Measurements from ENCODE around the gene FAM131A.
A peak's percentile ranks its signal among the peaks of the same experiment; 100 is the strongest.

The FAM131A gene

DNA sequence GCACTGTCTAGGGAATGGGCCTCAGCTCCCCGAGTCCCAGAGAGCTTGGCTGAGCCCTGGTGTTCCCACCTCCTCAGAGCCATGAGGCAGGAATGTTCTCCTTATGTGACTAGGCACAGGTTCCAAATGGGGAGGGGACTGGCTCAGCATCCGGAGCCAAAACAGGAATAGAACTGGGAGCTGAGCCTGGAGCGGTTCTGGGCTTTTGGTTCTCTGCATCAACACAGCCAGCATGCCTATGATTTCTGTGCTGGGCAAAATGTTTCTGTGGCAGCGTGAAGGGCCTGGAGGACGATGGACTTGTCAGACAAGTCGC lies at the start of gene FAM131A:
TSS of gene FAM131A (plus strand) at position 202 of the 316 bp plus-strand sequence. CDS start at position 233, 31 bp downstream.
- DNase-seq (ENCODE audit: low spot score) = no peak

- peak; percentile 77 for DNase-seq (ENCODE audit: low spot score)
Observed at GRCh38 chr3:184289426-184289938, 47.9 kb upstream of the FAM131A start.

GRCh38 chr3:184290331-184290730 lies 47.1 kb upstream of the FAM131A start:
- DNase-seq (ENCODE audit: low spot score) = no peak

DNA sequence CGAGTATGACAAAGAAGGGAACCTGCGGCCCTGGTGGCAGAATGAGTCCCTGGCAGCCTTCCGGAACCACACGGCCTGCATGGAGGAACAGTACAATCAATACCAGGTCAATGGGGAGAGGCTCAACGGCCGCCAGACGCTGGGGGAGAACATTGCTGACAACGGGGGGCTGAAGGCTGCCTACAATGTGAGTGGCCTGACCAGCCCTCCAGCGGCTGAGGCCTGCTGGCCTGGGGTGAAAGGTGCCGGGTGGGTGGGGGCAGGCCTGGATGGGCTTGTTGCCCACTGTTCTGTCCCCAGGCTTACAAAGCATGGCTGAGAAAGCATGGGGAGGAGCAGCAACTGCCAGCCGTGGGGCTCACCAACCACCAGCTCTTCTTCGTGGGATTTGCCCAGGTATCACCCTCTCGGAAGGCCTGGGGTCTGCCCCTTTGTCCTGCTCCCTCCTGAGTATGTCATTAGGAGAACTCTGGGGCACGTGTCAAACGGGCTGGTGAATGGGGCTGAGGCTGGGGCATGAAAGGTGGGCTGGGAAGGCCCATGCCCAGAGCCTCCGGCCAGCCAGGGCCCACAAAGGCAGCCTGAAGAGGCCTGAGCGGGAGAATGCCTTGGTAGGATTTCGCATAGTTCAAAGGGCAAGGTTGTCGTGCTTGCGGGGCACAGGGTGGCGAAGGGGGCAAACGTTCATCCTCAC lies 46.2 kb upstream of the FAM131A start:
- DNase-seq (ENCODE audit: low spot score) = no peak

DNA sequence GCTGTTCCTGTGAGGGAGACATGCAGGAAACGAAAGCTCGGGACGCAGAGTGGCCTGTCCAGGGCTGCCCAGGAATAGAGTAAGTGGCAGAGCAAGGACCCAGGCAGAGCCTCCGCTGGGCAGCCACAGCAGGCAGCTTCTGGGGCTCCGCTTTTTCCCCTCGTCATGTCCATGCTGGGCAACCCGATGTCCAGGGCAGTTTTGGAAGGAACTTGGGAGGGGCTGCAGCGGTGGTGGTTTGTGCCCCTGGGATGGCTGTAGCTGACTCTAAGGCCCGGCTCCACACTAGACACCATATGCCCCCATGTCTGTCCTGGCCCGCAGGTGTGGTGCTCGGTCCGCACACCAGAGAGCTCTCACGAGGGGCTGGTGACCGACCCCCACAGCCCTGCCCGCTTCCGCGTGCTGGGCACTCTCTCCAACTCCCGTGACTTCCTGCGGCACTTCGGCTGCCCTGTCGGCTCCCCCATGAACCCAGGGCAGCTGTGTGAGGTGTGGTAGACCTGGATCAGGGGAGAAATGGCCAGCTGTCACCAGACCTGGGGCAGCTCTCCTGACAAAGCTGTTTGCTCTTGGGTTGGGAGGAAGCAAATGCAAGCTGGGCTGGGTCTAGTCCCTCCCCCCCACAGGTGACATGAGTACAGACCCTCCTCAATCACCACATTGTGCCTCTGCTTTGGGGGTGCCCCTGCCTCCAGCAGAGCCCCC lies 45.5 kb upstream of the FAM131A start:
- DNase-seq (ENCODE audit: low spot score) = no peak

DNA sequence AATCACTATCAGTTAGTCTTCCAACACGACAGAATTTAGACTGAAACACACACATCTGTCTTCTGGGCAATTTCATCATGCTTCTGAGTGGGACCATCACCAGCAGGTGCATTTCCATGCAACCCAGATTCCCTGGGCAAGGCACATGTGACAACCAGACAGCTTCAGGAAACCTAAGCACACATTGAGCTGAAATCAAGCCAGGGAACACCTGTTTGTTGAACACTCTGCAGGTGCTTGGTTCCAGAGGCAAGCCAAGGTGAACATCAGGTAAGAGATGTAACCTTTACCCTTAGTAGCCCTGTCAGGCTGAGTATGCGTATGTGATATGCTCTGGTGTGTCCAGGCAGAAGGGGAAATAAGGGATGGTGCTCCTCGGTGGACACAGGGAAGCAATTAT lies 41.6 kb upstream of the FAM131A start:
- no peak for DNase-seq (ENCODE audit: low spot score)

- DNase-seq (ENCODE audit: low spot score) = no peak
Observed at GRCh38 chr3:184296616-184297015, 40.8 kb upstream of the FAM131A start.

GRCh38 chr3:184298759-184299487 lies 38.5 kb upstream of the FAM131A start, which contains the start of gene PSMD2:
TSS of gene PSMD2 (plus strand) at chr3:184299241. CDS start at chr3:184299267, 26 bp downstream.
- DNase-seq (ENCODE audit: low spot score) = peak; percentile 99

DNA sequence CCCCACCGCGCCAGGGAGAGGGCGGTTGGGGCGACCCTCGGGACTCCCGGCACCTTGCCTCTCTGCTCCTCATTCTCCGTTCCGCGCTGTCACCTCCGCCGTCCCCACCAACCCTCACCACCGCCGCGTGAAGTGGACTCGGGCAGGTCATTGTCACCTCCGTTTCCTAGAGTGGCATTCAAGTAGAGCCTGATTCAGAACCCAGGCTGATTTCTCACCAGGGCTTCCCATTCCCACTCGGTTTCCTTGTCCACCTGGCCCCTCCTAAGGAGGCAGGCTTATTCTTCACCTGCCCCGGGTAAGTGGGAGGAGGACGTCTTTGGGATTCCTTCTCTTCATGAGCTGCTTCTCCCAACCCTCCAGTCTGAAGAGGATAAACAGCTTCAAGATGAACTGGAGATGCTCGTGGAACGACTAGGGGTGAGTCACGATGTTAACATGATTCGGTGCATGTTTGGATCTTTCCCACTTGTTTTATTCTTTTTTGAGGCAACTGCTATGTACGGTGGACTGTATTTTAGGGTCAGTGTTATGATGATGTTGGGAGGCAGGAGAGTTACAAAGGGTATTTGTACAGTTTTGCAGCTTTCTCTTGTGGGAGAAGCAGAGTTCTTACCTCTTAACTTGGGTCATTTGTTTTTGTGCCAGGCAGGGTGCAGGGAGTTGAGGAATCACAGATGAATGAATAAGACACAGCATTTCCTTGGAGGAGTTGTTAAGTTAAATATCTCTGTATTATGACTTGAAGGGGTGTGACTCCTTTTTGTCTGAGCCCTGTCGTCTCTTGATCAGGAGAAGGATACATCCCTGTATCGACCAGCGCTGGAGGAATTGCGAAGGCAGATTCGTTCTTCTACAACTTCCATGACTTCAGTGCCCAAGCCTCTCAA lies 37.7 kb upstream of the FAM131A start:
- DNase-seq (ENCODE audit: low spot score) = no peak

- DNase-seq (ENCODE audit: low spot score) = no peak
Observed at GRCh38 chr3:184300378-184300720, 37.1 kb upstream of the FAM131A start.

- DNase-seq (ENCODE audit: low spot score) = no peak
Observed at GRCh38 chr3:184305577-184305976, 31.8 kb upstream of the FAM131A start.

- no peak for DNase-seq (ENCODE audit: low spot score)
Observed at GRCh38 chr3:184306341-184306972, 30.9 kb upstream of the FAM131A start.

GRCh38 chr3:184307915-184308314 lies 29.5 kb upstream of the FAM131A start:
- no peak for DNase-seq (ENCODE audit: low spot score)

DNA sequence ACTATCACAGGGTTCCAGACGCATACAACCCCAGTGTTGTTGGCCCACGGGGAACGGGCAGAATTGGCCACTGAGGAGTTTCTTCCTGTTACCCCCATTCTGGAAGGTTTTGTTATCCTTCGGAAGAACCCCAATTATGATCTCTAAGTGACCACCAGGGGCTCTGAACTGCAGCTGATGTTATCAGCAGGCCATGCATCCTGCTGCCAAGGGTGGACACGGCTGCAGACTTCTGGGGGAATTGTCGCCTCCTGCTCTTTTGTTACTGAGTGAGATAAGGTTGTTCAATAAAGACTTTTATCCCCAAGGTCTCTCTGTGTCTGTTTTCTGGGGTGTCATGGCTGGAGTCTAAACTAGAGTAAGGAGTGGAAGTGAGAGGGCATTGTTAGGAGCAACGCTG lies 28.7 kb upstream of the FAM131A start:
- no peak for DNase-seq (ENCODE audit: low spot score)

GRCh38 chr3:184311633-184312032 lies 25.8 kb upstream of the FAM131A start:
- no peak for DNase-seq (ENCODE audit: low spot score)

DNA sequence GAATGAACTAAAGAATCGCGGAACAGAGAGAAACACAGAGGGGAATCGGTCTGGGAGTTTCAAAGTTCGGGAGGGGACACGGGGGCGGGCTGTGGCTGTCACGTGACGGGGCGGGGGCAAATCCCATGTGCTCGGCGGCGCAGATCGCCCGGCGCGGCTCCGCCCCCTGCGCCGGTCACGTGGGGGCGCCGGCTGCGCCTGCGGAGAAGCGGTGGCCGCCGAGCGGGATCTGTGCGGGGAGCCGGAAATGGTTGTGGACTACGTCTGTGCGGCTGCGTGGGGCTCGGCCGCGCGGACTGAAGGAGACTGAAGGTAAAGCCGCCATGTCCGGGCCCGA lies 23.1 kb upstream of the FAM131A start, which contains the start of gene EIF4G1:
TSS of gene EIF4G1 (plus strand) at position 244 of the 337 bp plus-strand sequence. CDS start 1,191 bp downstream, outside the sequence.
- peak; percentile 95 for DNase-seq (ENCODE audit: low spot score)

- DNase-seq (ENCODE audit: low spot score) = peak; percentile 78
Observed at GRCh38 chr3:184314700-184315542, 22.5 kb upstream of the FAM131A start.

- no peak for DNase-seq (ENCODE audit: low spot score)
Observed at GRCh38 chr3:184315543-184315867, 21.9 kb upstream of the FAM131A start.

DNA sequence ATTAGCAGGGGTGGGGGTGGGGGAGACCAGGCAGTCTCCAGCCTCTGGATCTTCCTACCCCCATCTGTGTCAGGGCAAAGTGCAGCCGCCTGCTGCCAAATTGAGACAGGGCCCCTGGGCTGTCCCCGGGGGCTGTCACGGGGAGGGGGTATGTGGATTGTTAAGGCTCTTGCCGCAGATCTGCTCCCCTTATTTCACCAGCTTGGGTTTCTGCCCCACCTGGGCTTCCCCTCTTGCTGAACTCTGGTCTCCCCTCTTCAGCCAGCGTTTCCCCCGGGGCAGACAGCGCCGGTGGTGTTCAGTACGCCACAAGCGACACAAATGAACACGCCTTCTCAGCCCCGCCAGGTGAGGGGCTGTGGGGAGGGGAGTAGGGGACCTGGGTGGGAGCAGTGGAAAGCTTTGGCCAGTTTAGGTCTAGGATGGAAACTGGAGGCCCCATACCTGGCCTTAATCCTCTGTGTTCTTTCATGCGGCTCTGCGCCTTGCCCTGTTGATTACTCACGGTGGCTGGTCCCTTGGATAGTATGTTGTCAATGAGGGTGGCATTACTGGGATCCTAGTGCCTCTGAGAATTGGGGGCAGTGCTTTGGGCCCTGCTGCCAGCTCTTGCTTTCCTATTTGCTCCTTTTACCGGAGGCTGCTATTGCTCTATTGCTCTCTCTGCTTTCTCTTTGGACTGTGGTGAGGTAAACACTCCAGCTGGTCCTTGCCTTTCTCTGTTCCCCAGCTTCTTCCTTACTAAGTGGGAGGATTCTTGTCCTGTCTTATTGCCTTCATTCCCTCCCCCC lies 21.3 kb upstream of the FAM131A start:
- DNase-seq (ENCODE audit: low spot score) = no peak

DNA sequence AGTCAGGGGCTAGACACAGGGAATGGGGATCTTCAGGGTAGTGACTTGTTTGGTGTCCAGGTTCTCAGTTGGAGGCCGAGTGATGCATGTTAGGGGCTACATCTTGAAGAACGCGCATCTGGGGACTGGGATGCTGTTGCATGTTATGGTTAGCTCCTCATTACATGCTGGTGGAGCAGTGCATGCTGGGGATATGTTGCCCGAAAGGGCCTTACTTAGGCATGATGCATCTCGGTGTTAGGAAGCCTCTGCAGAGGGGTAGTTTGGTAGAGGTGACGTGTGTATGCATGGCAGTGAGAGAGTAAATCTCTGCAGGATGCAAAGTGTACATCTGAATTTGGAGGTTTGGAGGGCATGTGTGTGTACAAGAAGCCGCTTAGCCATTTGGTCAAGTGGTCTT lies 20.6 kb upstream of the FAM131A start:
- no peak for DNase-seq (ENCODE audit: low spot score)
